Myocyte (in vitro differentiated cells): ENCODE data around the gene DYNLL2. TPM values are rescaled to one million over a fixed set of nuclear protein-coding genes. Genes with fewer than 3 reads are reported as not detected.
"Not testable (repeated sequence)": the region's sequence is repeated elsewhere in the genome, so short reads cannot be mapped to it uniquely, and the experiment has no call there.

Source experiments
- DNase-seq: peaks from one replicate; pipeline ENCODE4 v3.0.0-alpha.2; 2012; ENCODE audit warnings: low read depth
- total RNA-seq: library from RNA; depleted of rRNA; stranded (reverse); fragments of >200 nt; gene quantifications from 2 replicates; pipeline ENCODE4 v1.2.3, GENCODE V29; 2014

DYNLL2 gene
- total RNA-seq, 1 donor from 2014 or later: 10.1 TPM

GRCh38 chr17:58066401-58066800 is 16.8 kb upstream of the DYNLL2 start:
- no peak for DNase-seq

- DNase-seq: no peak
Measured at GRCh38 chr17:58072862-58073261, 10.4 kb upstream of the DYNLL2 start.

- DNase-seq: not testable (repeated sequence)
Measured at GRCh38 chr17:58073266-58073665, 10.0 kb upstream of the DYNLL2 start.

- not testable (repeated sequence) for DNase-seq
Measured at GRCh38 chr17:58074406-58074805, 8.8 kb upstream of the DYNLL2 start.

- DNase-seq: no peak
Measured at GRCh38 chr17:58079300-58080033, 3.8 kb upstream of the DYNLL2 start.

- no peak for DNase-seq
Measured at GRCh38 chr17:58081646-58082340, 1.4 kb upstream of the DYNLL2 start.

- no peak for DNase-seq
Measured at GRCh38 chr17:58082341-58082869, 814 bp upstream of the DYNLL2 start.

GRCh38 chr17:58083491-58084316 is 485 bp downstream of the DYNLL2 start:
- DNase-seq: peak; percentile 67

GRCh38 chr17:58084317-58084981 is 1.2 kb downstream of the DYNLL2 start:
- peak; percentile 8 for DNase-seq

- DNase-seq: peak; percentile 56
Measured at GRCh38 chr17:58085039-58085715, 2.0 kb downstream of the DYNLL2 start.

- no peak for DNase-seq
Measured at GRCh38 chr17:58086953-58087352, 3.7 kb downstream of the DYNLL2 start.

GRCh38 chr17:58088624-58089023 is 5.4 kb downstream of the DYNLL2 start:
- DNase-seq: no peak

GRCh38 chr17:58089111-58089510 is 5.9 kb downstream of the DYNLL2 start:
- DNase-seq: no peak

- DNase-seq: no peak
Measured at GRCh38 chr17:58091024-58091567, 7.9 kb downstream of the DYNLL2 start.

GRCh38 chr17:58092101-58092796 is 9.0 kb downstream of the DYNLL2 start:
- DNase-seq: no peak

- no peak for DNase-seq
Measured at GRCh38 chr17:58092797-58093385, 9.7 kb downstream of the DYNLL2 start.

GRCh38 chr17:58094118-58094517 is 10.9 kb downstream of the DYNLL2 start:
- DNase-seq: no peak

- no peak for DNase-seq
Measured at GRCh38 chr17:58096892-58097291, 13.7 kb downstream of the DYNLL2 start.
